HG02840 (cell line): Measurements from ENCODE around the gene DMKN.
"Not testable (repeated sequence)": the region's sequence is repeated elsewhere in the genome, so short reads cannot be mapped to it uniquely, and the experiment has no call there.

Experiments used
- ATAC-seq: cut with Tn5 transposase; IDR thresholded peaks from one replicate; pipeline ENCODE4 v1.9.1; 2021; ENCODE audit warnings: mild to moderate bottlenecking, moderate library complexity, moderate number of reproducible peaks; ENCODE audit not compliant: unreplicated experiment, low FRiP score

Gene DMKN

DNA sequence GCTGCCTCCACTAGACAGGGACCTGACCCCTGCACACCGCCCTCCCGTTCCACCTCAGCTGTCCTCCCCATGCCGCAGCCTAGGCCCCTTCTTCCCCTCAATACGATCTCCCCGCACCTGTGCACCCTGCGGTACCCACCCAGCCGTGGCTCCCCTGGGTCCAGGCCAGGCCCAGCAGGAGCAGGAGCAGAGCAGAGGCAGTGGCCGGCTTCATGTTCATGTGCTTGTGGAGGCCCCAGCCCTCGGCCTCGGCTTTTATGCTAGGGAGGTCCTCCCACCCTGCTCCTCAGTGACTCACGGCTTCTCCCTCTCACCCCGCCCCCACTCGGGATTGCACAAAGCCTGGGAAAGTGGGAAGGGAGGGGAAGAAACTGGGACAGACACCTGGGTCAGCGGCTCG is 11.8 kb downstream of the DMKN start:
- ATAC-seq: no peak

DNA sequence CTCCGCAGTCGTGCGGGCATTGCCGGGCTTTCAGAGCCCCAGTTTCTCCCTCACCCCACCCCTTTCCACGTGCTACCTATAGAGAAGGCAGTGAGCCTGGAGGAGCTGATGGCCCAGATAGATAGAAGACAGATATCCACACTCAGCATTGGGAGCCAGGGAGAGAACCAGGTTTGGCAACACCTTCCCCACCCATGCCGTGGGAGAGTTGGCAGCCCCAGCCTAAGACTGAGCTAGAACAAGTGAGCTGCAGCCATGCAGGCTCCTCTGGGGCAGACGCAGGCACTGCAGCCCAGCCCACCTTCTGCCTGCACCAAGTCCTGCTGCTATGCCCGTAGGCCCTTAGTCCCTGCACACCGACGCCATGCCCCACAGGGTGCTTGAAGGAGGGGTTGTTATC is 12.8 kb downstream of the DMKN start:
- ATAC-seq: no peak

GRCh38 chr19:35498984-35499527 is 14.4 kb downstream of the DMKN start:
- no peak for ATAC-seq

GRCh38 chr19:35498220-35498619 is 15.2 kb downstream of the DMKN start:
- no peak for ATAC-seq

GRCh38 chr19:35497406-35497805 is 16.0 kb downstream of the DMKN start:
- ATAC-seq: no peak

- no peak for ATAC-seq
These were observed 18.1 kb downstream of the DMKN start for GRCh38 chr19:35495107-35496064.

DNA sequence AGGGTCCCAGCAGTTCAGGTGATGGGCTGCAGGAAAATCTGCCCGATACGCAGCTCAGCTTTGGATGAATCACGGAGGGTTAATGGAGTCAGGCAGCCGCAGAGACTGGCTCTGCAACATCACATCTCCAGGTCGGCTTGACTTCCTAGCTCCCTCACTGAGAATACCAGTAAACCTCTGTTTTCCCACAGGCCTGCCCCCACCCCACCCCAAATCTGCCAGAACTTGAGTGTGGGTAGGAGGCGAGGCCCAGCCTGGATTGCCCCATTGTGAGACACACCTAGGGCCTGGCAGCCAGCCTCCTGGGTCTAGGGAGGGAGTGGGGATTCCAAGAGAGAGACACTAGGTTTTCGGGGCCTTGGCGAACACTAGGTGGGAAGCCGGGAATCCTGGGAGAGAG is 19.5 kb downstream of the DMKN start:
- no peak for ATAC-seq

DNA sequence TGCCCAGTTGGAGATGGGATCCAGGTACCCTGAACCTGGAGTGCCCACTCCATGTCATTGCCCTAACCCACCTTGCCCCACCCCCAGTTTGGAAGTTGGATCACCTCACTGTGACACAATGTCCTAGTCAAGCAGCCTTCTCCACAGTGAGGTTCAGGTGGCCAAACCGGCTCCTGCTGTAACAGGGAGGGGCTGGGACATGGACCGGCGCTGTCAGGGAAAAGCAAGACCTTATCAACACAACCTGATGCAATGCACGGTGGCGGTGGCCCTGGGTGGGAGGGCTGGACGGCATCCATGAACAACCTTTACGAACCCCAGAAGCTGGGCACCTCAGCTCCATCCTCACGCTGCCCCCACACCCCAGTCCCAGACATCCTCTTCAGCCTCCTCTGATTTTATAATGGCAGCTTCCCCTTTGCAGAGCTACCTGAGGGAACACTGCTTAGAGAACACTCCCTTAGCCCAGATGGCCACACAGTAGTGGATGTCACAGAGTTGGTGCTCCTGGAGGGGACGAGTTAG is 21.6 kb downstream of the DMKN start:
- no peak for ATAC-seq

- no peak for ATAC-seq
These were observed 23.1 kb downstream of the DMKN start, which contains the start of gene KRTDAP for GRCh38 chr19:35490364-35490763. TSS of gene KRTDAP (minus strand) at chr19:35490464. CDS start at chr19:35490442, 22 bp downstream.

DNA sequence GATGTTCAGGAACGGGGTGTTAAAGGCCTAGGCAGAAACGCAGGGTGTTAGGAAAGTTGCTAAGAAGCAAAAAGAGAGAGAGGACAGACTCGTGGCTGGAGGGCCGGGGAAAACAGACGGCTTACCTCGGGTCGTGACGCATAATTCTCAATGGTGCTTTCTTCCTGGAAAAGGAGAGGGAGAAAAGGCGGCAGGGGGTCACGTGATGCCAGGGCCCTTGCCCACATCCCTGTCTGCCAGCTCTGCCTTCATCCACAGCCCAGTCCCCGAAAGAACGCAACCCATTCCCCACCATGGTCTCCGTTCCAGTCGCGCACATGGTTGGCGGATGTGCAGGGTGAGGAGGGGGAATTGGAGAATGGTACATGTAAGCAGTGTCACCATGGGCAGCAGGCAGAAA is 24.8 kb downstream of the DMKN start:
- ATAC-seq: no peak

GRCh38 chr19:35487656-35488182 is 25.7 kb downstream of the DMKN start:
- ATAC-seq: no peak

GRCh38 chr19:35486268-35486708 is 27.2 kb downstream of the DMKN start:
- no peak for ATAC-seq

DNA sequence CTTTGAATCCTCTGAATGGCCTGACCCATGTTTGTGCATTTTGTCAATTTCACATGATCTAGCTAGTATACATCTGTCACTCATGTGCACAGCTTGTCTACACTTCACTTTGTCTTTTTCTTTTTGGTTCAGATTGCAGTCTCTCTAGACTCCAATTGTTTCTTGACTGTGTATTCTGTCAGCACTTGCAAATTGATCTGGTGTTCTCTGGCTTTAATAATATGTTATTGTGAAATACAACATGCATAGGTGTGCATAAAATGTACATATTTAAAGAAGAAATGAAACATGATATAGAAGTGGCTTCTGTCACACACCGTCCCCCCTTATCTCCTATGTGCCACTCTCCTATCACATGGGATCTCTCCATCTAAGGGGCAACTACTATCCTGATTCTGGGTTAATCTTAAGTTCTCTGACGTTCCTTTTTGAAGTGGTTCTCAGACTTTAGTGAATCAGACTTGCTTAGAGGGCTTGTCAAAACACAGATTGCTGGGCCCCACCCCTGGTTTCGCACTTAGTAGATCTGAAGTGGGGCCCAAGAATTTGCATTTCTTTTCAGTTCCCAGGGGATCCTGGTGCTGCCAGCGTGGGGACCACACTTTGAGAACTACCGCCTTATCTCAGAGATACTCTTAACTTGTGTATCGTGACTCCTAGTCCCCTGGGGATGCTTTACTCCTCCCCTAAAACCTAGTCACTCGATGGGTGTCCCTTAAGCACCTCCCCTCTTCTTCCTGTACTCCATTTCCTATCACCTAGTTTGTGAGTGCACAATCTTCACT is 29.0 kb downstream of the DMKN start:
- peak; percentile 87 for ATAC-seq

DNA sequence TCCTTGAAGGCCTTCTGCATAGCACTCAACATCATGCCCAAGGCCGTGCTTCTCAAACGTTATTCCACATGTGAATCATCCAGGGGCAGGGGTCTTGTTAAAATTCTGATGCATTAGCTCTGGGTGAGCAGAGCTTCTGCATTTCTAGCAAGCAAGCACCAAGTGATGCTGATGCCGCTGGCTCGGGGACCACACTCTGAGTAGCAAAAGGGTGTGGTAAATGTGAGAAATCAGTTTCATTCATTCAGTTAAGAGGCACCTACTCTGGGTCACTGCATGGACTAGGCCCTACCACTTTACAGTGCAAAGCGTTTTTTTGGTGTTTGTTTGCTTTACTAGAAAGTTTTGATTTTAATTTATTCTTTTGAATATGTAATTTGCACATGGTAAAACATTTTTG is 30.4 kb downstream of the DMKN start:
- ATAC-seq: no peak

DNA sequence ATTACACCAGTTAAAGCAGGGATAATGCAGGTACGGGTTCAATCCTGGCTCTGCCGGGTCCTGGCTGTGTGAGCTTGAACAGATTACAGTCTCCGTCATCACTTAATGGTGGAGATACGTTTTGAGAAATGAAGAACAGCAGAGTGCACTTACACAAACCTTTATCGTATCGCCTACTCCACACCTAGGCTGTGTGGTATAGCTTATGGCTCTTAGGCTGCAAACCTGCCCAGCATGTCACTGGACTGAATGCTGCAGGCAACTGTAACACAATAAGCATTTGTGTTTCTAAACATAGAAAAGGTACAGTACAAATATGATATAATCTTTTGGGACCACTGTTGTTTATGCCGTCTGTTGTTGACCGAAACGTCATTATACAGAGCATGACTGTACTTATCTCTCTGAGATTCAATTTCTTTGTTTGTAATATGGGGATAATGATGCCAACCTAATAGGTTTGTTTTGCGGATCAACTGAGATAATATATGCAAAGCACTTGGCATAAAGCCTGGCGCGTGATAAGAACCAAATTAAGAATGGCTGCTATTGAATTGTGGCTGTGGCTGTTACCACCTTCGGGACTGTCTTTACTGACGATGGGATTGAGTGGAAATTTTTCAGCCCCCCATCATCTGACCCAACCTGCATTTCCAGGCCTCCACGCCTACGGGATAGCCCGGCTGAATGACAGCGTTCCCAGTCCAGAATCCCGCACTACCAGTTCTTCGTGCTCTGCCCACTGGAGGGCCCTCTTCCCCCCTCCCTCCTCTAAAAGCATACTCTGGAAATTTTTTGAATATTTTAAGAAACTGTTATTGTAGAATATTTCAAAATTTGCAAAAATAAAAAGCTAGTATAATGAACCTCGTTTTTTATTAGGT is 34.4 kb downstream of the DMKN start:
- ATAC-seq: no peak

GRCh38 chr19:35476149-35476548 is 37.3 kb downstream of the DMKN start:
- no peak for ATAC-seq

DNA sequence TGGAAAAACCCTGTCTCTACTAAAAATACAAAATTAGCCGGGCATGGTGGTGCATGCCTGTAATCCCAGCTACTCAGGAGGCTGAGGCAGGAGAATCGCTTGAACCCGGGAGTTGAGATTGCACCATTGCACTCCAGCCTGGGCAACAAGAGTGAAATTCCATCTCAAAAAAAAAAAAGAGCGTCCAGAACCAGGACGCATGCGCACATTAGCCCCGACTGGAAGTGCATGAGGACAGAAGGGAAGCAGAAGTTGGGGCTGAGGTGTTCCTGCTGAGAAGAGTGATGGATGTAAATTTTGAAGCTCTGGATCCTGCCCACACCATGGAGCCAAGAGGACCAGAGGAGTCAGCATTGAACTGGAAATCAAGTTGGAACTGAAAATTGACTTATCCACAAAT is 38.9 kb downstream of the DMKN start:
- ATAC-seq: not testable (repeated sequence)

GRCh38 chr19:35474104-35474503 is 39.3 kb downstream of the DMKN start:
- ATAC-seq: no peak

- no peak for ATAC-seq
These were observed 41.5 kb downstream of the DMKN start for GRCh38 chr19:35471946-35472345.

- not testable (repeated sequence) for ATAC-seq
These were observed 42.4 kb downstream of the DMKN start for GRCh38 chr19:35471075-35471474.
